ENCODE results near the gene CST3.
"Not testable (repeated sequence)": the region's sequence is repeated elsewhere in the genome, so short reads cannot be mapped to it uniquely, and the experiment has no call there.

Gene CST3

DNA sequence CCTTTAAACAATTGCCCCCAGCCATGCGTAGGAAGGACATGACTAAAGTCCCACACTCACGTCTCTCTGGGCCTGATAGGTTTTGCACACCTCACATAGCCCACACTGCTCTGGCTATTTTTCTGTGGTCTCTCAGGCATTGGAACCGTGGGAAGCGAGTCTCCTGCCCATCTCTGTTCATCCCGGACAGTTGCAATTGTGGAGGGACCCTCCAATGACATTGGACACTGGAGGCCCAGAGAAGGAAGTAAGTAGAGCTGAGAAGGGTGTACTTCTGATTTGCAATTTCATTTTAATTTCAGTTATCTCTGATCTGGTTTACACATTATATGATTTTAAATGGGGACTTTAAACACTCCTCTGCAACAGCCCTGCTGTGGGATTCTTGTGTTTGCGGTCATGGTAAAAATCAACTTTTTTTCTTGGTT is 23.3 kb upstream of the CST3 start:
- no peak for DNase-seq

DNA sequence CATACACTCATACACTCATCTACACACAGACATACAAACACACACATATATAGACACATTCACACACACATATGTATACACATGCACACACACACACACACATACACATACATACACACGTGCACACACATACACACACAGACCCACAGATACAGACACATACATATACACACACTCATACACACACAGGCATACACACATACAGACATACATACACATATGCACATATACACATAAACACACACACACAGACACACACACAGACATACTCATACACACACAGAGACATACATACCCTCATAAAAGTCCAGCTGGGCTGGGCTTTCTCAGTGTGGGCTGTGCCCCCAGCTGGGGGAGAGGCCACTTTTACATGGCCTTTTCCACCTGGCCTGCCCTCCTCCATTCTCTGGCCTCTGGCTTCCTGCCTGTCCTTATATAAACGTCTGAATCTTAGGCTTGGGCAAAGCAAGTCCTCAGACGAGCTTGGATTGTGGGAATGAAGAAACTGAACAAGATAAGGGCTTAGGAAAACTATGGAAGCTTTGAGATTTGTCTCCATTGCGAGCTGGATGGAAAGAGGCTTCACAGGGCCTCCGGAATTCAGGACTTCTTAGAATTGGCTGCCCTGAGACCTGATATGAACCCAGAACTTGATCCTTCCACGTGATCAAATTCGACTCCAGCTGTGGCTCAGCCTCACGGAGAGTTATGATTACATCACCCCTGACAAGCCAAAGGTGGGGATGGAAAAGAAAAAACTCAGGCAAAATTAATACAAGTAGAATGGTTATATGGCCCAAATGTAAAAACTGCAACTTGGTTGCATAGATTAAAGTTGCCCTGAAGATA is 22.5 kb upstream of the CST3 start:
- no peak for DNase-seq

DNA sequence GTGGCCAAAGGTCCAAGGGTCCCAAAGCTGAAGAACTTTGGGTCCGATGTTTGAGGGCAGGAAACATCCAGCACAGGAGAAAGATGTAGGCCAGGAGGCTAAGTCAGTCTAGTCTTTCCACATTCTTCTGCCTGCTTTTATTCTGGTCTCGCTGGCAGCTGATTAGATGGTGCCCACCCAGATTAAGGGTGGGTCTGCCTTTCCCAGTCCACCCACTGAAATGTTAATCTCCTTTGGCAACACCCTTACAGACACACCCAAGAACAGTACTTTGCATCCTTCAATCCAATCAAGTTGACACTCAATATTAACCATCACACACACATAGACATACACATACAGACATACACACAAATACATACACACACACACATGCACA is 21.8 kb upstream of the CST3 start:
- DNase-seq = not testable (repeated sequence)

DNA sequence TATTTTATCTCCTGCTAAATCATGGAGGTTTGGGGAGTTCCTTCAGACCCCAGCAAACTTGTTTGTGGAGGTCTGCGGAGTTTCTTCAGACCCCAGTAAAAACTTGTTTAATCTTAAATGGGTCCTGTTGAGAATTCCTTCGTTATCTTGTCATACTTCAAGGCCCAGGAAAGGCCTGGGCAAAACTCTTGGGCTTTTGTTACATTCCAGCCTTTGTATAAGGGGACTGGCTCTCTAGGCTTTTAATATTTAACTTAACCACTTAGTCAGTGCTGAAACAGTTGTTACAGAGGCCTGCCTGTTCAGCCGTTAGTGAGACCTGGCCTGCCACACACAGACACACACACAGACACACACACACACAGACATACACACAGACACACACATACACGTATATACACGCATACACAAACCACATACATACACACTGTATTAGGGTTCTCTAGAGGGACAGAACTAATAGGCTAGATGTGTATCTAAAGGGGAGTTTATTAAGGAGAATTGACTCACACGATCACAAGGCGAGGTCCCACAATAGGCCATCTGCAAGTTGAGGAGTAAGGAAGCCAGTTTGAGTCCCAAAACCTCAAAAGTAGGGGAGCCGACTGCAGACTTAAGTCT is 21.3 kb upstream of the CST3 start:
- DNase-seq = no peak

DNA sequence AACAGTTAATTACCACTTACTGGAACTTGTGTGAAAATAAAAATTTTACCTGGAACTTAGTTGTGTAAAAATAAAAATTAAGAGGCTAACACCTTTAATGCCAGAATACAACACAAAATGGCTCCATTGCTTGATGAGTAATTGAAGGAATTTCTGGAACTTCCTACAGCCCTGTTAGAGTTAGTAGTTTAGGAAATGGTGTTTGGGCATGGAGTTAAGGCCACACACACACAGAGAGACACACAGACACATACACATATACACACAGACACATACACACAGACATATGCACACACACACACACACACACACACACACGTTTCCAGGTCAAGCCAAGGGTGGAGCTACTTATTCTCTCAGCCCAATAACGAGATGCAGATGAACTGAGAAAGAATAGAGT is 20.6 kb upstream of the CST3 start:
- no peak for DNase-seq

DNA sequence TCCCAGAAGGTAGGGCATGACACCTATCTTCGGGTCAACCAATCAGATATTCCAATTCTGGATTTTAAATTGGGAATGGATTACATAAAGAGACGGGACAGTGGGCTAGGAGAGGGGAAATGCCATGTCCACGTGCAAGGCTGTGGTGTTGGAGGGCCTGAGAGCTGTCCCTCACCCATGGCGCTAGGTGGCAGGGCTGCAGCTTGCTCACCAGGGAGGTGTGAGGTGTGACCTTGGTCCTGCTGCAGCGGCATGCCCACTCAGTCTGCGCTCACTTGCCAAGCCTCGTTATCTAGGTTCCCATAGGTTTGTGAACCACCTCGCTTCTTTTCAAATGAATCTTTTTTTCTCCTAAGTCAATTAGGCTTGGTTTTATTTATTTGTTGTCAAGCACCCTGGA is 19.4 kb upstream of the CST3 start:
- DNase-seq = no peak

DNA sequence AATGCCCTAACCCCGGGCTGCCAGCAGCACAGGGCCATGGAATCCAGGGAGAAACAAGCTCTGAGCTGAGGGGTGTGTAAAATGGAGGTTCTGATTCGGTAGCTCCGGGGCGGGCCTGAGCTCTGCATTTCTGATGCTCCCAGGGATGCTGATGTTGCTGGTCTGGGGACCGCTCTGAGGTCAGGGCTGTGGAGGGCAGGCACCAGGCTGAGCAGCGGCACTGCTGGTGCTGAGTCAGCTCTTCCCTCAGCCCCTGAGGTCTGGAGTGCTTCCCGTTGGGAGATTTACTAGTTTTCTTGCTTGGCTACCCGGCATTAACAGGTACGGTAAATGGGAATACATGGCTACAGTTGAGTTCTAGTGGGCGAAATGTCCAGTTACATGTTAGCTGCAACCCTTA is 18.6 kb upstream of the CST3 start:
- no peak for DNase-seq

DNA sequence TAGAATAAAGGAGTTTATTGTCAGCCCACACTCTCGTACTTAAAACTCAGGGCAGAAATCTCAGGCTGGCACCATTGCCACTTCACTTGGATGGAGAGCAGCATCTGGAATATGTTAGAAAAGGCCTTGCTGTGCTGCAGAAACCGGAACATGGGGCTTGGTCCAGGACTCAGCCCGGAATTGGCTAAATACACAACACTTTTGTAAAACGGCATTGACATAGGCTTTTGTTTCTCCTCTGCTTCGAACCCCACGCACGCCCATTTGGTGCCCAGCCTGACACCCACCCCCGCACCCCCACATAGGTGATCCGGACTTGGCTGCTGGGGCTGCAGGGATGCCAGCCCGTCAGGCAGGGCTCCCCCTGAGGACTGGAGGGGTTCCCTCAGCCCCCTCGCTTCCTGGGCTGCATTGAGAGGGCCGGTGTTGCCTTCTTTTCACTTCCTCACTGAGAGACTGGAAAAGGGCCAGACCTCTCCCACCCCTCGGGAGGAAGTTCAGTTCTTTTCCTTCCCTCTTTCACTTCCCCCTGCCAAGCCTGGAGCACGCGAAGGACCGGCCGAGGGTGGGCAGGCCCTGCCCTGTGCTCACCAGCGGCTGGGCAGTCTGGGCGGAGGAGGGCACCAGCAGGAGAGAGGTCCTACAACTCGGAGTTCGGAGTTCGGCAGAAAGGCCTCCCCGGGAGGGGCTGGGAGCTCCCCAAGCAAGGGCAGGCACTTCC is 17.9 kb upstream of the CST3 start:
- DNase-seq = no peak

DNA sequence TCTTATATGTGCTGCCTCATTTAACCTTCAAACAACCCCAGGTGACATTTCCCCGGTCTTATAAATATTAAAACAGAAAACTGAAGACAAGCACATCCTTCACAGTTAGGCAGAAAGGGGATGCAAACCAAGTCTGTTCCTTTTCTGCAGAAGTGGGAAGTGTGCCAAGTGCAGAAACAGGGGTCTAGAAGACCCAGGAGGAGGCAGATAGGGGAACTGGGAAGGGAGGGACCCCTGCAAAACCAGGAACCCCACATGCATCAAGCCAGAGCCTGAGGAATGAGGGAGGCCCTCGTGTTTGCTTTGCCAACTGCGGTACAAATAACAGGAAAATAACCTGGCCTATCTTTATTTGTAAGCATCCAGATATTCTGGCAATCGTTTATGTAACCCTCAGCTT is 17.0 kb upstream of the CST3 start:
- DNase-seq = no peak

DNA sequence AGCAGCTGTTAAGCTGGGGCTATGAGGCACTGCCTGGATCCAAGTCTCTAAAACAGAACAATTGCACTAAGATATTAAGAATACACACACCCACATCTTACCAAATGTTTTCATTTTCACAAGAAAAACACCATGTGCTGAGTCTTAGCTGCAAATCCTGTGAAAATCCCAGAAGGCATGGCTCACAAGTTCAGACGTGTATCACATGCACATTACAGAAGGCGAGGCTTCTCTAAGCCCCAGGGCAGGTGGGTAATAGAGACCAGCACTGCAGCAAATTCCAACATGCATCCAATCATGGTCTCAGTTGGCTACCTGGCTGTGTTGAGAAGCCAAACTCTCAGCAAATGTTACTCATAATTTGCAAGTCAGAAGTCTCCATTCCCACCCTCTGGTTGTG is 16.2 kb upstream of the CST3 start:
- no peak for DNase-seq

DNA sequence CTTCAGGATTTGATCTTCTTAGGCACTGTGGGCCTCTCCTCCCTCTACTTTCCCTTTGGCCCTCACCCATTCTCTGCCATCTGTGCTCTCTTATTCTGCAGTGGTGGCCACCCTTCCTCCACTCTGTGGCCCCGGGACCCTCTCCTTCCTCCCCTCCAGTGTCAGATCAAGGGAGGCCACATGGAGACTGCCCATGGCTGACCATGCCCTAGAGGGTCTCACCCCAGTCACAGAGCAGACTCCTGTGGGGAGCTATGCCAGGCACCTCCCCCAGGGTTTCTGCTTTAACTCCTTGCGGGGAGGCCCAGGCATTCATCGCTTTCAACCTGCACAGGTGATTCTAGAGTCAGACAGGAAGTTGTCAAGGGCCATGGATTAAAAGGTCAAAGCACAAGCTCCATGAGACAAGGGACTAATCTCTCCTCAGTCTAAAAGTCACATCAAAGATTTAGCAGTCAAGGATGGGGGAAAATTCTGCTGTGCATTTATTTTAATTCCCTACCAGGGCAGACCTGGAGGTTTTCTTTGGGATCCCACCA is 15.7 kb upstream of the CST3 start:
- DNase-seq = no peak

DNA sequence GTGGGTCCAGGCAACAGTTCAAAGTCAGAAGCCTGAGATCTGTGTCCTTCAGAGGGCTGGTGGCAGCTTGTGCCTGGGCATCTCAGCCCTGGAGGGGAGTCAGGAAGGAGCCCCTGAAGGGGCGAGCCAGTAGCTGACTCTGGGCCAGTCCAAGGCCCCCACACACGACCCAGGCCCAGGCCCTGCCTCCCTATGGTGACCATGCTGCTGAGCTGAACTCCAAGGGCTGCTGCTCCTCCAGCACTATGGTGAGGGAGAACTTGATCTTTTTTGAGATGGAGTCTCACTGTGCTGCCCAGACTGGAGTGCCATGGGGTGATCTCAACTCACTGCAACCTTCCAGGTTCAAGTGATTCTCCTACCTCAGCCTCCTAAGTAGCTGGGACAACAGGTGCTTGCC is 15.2 kb upstream of the CST3 start:
- no peak for DNase-seq

DNA sequence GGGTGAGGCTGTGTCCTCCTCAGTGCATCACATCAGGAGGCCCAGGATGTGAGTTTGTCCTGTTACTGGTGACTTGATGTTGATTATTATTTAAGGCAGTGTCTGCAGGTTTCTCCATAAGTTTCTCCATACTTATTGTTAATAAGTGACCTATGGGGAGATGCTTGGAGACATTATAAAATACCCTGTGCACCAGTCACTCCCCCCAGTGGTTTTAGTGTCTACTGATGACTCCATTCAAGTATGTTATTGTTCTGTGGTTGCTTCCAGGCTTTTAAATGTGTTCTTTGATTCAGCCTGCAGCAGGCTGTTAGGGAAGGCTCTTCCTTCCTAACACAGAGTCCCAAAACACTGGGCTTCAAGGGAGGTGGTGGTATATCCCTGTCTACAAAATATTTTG is 14.6 kb upstream of the CST3 start:
- no peak for DNase-seq

DNA sequence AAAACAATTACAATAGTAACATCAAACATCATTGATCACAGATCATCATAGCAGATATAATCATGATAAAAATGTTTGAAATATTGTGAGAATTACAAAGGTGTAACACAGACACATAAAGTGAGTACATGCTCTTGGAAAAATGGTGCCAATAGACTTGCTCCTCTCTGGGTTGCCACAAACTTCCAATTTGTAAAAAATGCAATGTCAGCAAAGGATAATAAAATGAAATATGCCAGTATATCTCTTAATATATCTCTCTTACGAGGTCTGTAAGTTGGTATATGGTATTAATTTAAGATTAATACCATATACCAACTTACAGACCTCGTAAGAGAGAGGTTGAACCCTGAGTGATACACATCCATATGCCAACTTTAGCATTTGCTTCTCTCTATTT is 13.4 kb upstream of the CST3 start:
- no peak for DNase-seq

DNA sequence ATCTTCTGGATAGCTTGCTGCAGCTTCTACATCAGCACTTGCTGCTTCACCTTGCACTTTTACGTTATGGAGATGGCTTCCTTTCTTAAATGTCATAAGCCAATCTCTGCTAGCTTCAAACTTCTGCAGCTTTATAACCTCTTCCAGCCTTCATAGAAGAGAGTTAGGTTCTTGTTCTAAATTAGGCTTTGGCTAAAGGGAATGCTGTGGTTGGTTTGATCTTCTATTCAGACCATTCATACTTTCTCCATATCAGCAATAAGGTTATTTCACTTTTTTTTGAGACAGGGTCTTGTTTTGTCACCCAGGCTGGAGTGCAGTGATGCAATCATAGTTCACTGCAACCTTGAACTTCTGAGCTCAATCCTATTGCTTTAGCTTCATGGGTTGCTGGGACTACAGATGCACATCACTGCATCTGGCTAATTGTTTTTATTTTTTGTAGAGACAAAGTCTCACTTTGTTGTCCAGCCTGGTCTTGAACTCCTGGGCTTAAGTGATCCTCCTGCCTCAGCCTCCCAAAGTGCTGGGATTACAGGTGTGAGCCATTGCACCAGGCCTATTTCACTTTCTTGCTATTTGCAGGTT is 12.2 kb upstream of the CST3 start:
- no peak for DNase-seq

DNA sequence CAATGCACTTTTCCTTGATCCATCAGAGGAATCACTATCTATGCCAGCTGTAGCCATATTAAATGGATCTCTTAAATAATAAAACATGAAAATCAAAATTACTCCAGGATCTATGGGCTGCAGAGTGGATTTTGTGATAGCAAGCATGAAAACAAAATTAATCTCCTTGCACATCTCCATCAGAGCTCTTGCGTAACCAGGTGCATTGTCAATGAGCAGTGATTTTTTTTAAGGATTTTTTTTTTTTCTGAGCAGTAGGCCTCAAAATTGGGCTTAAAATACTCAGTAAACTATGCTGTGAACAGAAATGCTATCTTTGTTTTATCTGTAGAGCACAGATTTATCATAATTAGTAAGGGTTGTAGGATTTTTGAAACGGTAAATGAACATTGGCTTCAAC is 11.5 kb upstream of the CST3 start:
- no peak for DNase-seq

DNA sequence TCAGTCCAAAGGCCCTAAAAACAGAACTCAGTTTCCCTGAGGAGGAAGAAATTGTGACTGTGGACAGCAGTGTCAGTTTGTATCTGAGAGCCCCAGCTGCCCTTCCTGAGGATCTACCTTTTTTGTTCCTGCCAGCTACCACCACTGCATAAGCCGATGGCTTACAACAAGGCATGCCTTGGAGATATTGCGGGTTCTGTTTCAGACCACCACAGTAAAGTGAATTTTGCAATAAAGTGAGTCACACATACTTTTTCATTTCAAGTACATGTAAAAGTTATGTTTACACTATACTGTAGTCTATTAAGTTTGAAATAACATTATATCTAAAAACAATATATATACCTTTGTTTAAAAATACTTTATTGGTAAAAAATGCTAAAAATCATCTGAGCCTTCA is 9.6 kb upstream of the CST3 start:
- DNase-seq = no peak

DNA sequence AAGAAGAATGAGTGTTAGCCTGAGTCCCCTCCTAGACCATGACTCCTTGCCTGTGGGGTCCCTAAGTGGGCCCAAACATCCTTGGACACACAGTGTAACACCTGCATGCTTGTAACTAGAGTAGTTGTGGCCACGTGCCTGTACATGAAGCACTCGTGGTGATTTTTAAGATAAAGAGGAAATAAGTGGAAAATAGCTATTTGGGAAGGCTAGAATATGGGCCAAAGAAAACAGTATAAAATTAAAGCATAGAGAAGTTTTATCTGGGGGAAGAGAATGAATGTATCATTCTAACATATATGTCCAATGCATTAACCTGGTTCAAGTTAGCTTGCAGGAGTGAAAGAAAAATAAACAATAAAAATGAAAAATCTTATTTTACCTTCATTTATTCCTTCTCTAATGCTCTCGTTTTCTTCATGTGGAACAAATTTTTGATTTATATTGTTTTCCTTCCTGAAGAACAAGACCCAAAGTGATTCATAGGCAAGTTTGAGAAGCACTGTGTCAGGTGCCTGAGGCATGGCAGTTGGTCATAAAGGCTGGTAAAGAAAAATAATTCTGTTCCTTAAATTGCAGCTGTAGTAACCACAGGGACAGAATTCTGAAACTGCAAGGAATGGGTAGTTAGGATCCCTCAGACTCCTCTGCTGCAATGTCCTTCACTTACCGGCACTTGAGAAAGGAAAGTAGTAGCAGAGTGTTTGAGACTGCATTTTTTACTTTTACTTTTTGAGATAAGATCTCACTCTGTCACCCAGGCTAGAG is 8.5 kb upstream of the CST3 start:
- DNase-seq = no peak

DNA sequence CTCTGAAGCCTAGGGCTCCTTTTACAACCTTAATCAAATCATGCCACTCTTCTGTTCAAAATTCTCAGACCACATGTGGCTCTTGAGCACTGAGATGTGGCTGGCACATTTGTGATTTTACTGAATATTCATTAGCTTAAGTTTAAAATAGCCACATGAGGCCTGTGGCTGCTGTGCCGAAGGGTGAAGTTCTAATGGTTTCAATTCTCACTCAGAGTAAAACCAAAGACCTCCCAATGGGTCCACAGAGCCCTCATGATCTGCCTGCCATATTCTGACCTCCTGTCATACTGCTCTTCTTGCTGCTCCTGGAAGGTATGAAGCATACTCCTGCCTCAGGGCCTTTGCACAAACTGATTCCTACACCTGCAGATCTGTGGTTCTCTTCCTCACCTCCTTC is 7.8 kb upstream of the CST3 start:
- DNase-seq = no peak

DNA sequence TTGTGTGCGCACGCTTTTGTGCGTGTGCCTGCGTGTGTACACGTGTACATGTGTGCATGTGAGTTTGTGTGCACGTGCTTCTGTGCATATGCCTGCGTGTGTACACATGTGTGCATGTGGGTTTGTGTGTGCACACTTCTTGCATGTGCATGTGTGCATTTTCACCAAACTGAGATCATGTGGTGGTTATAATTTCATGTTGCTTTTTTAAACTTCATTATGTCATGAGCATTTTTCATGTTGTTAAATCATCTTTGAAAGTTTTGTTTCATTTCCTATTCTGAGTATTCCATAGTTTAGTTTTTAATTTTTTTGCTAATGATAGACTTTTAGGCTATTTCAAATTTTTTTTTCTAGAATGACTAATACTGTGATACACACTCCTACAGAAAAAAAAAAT is 6.4 kb upstream of the CST3 start:
- DNase-seq = no peak

DNA sequence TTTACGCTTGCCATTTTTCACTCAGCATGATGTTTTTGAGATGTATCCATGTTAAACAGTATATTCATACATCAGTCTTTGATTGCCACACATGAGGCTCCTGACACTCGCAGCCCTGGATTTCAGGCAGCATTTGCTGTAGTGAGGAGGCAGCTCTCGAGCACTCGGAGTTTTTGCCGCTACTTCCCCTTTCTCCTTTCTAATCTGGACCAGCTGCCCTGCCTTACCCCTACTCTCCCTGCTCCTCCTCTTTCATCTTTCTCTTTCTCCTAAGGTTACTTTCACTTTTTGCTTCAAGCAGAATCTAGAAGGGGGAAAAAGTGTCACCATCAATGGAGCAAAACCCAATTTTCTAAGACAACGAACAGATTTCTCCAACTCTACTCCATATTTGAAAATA is 5.9 kb upstream of the CST3 start:
- no peak for DNase-seq

DNA sequence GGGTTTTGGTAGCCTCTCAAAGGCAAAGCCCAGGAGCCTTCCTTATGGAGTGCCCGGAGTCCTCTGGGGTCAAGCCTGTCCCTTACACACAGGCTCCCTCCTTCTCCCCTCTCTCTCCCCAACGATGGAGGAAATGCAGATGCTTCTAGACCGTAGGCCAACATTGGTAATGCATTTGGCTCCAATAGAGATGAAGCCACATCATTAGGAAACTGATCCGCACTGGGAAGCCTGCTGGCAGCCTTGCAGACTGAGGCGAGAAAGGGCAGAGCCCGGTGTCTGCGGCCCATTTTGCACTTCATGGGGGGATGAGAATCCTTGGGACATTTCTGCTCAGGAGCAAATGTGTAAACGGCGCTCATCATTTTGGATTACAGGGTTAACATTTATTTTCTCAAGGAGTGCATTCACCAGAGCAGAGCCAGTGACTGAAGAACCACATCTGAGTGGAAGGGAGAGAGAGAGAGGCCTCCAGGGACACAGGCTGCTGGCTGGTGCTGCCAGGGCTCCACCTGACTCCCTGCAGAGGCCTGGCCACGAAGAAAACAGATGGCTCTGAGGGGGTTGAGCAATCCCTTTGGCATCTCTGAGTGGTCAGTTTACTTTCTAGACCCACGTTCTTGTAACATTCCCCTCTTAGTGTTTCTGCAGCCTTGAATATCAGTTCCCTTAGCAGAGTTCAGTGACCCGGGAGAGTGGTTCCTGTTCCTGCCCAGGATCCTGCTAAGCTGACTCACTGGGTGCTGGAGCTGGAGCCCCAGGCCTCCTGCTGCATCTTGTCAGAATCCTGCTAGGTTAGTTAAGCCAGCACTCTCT is 4.4 kb upstream of the CST3 start:
- DNase-seq = no peak

All from NCI-H1436 treated with DMSO at 0.1 percent for 48 hours (cell line).